ENCODE measurements around the gene ACAA1. TPM values are rescaled to one million over a fixed set of nuclear protein-coding genes. Genes with fewer than 3 reads are reported as not detected.

Gene ACAA1, protein sequence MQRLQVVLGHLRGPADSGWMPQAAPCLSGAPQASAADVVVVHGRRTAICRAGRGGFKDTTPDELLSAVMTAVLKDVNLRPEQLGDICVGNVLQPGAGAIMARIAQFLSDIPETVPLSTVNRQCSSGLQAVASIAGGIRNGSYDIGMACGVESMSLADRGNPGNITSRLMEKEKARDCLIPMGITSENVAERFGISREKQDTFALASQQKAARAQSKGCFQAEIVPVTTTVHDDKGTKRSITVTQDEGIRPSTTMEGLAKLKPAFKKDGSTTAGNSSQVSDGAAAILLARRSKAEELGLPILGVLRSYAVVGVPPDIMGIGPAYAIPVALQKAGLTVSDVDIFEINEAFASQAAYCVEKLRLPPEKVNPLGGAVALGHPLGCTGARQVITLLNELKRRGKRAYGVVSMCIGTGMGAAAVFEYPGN
- total RNA-seq: 10 to 100 TPM; 49.7 to 52.9 TPM

DNA sequence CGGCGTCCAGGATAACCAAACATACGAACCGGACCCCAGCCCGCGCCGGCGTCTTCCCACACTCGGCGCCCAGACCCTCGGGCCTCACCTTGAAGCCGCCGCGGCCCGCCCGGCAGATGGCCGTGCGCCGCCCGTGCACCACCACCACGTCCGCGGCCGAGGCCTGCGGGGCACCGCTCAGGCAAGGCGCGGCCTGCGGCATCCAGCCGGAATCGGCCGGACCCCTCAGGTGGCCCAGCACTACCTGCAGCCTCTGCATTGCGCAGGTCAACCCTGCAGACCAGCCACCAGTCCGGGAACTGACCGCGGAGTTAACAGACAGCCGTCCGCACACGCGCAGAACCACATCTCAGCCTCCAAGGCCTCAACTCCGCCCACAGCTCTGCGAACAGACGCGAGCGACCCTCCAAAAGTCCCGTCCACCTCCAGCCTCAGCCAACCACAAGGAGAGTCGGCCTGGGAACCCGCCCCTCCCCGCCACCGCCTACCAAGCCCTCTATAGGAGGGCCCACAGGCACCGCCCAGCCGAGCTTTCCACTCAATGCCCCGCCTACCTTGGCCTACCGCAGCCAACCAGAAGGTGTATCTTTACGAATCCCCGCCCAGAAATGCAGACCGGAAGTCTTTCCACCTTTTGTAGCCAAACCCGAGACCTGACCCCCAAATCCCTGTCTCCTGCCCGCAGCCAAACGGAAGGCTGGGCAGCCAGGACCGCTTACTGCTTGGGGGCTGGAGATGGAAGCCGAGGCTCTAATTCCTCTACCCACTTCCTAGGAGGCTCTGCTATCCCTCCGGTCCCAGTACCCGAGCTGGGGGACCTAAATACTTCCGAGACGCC, at the start of gene ACAA1:
Gene ACAA1 (minus strand): TSS at position 351 of the 838 bp plus-strand sequence. CDS start 92 bp downstream, at position 259.
- H3K27me3 Mint-ChIP-seq (ENCODE audit: low read depth): no peaks in the 10 kb centered on the region
- DNase-seq (peak; percentile 97 to 99), ATAC-seq (replicated peaks in 1 of 2) (peak; percentile 91 to 93)
- peaks cover 64% of the 10 kb centered on the region for H3K4me1 Mint-ChIP-seq (ENCODE audit: low read depth)
- H3K9me3 Mint-ChIP-seq: no peaks in the 10 kb centered on the region
- peak within 1 kb of the TSS; percentile 97 for H3K27ac Mint-ChIP-seq
- H3K4me3 Mint-ChIP-seq: peak within 1 kb of the TSS; percentile 84 to 93
- peaks cover 11% of the 10 kb centered on the region in 2 donors for H3K36me3 Mint-ChIP-seq (ENCODE audit: insufficient read depth in 2 of 2)

DNA sequence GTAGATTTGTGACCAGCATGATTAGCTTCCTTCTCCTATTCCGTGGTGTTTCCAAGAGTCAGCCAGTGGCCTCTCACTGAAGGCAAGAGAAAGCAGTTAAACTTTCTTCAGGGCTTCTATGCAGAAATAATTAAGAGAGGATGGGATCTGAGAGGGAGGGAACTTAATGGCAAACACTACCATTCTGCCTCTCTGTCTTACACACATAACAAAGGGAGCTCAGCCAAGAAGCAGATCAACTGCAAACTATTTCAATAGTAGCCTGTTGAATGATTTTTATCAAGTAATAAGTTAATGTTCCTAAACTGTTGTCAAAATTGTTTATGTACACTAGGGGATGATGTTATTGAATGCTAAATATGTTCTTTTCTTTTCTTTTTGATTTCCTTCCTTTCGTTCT, 40.3 kb upstream of the ACAA1 start:
- no peaks in the 10 kb centered on the region for H3K27me3 Mint-ChIP-seq (ENCODE audit: low read depth)
- ATAC-seq (replicated peaks in 1 of 2): no peak
- H3K9me3 Mint-ChIP-seq: no peaks in the 10 kb centered on the region
- no peak overlapping the region for H3K27ac Mint-ChIP-seq
- peaks cover 0 to 7% of the 10 kb centered on the region in 2 donors for H3K36me3 Mint-ChIP-seq (ENCODE audit: insufficient read depth in 2 of 2)
- peaks cover 48% of the 10 kb centered on the region for H3K4me1 Mint-ChIP-seq (ENCODE audit: low read depth)
- DNase-seq: no peak
- no peak overlapping the region for H3K4me3 Mint-ChIP-seq

DNA sequence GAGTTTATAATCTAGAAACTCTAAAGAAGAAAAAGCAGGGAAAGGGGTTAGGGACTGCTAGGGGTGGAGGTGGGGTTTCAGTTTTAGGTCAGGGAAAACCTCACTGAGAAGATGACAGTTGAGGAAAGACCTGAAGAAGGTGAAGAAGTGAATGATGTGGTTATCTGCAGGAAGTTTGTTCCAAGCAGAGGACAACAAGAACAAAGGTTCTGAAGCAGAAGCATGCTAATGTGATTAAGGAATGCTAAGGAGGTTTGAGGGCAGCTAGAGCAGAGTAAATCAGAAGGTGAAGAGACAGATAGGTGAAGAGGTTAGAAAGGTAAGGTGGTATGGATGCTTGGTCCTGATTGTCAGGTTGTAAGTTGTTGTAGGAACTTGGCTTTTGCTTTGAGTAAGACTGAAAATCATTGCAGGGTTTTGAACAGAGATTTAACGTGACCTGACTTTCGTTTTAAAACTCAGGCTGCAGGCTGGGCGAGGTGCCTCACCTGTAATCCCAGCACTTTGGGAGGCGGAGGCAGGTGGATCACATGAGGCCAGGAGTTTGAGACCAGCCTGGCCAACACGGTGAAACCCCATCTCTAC, 37.0 kb upstream of the ACAA1 start:
- Mint-ChIP-seq H3K27me3 (ENCODE audit: low read depth) (no peaks in the 10 kb centered on the region), H3K27ac (no peak overlapping the region), H3K9me3 (no peaks in the 10 kb centered on the region), H3K4me3 (peak overlapping the region; percentile 50 to 66), H3K36me3 (ENCODE audit: insufficient read depth in 2 of 2) (peaks cover 0 to 8% of the 10 kb centered on the region in 2 donors), H3K4me1 (ENCODE audit: low read depth) (peaks cover 65% of the 10 kb centered on the region)
- no peak for DNase-seq
- ATAC-seq (replicated peaks in 1 of 2): peak; percentile 54

DNA sequence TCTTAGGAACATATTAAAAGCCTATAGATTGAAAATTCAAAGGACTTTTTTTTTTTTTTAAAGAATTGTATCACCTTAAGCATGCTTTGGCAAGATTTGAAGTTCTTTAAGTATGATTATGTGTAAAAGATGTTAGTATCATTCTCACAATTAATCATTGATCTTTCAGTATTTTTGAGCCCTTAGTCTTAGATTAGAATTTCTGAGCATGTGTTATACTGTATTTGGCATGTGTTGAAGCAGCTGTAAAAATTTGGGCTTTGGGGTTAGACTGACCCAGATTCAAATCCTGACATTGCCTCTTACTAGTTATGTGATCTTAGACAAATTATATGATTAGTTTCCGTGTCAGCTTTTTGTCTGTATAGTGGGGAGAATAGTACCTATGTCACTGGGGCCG, 34.7 kb upstream of the ACAA1 start:
- Mint-ChIP-seq H3K27ac (peak overlapping the region; percentile 66), H3K36me3 (ENCODE audit: insufficient read depth in 2 of 2) (peaks cover 0 to 2% of the 10 kb centered on the region in 2 donors), H3K9me3 (no peaks in the 10 kb centered on the region), H3K4me3 (peak overlapping the region in 1 of 2 donors; percentile 52), H3K27me3 (ENCODE audit: low read depth) (no peaks in the 10 kb centered on the region), H3K4me1 (ENCODE audit: low read depth) (peaks cover 87% of the 10 kb centered on the region)
- ATAC-seq (replicated peaks in 1 of 2) (peak; percentile 4 to 11), DNase-seq (no peak)

DNA sequence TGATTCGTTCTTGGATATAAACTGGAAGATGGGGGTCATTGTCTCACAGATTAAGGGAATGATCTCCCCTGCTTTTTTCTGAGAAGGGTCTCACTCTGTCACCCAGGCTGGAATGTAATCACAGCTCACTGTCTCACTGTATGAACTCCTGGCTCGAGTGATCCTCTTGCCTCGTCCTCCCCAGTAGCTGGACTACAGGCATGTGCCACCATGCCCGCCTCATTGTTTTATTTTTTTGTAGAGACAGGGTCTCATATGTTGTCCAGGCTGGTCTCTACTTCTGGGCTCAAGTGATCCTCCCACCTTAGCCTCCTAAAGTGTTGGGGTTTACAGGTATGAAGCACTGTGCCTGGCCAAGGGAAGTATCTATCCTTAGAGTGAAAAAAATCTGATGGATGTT, 33.8 kb upstream of the ACAA1 start:
- H3K4me1 Mint-ChIP-seq (ENCODE audit: low read depth): peaks cover 93% of the 10 kb centered on the region
- H3K27me3 Mint-ChIP-seq (ENCODE audit: low read depth): no peaks in the 10 kb centered on the region
- no peak for ATAC-seq (replicated peaks in 1 of 2)
- no peaks in the 10 kb centered on the region for H3K9me3 Mint-ChIP-seq
- DNase-seq: no peak
- peaks cover 3 to 7% of the 10 kb centered on the region in 2 donors for H3K36me3 Mint-ChIP-seq (ENCODE audit: insufficient read depth in 2 of 2)
- H3K27ac Mint-ChIP-seq: no peak overlapping the region
- no peak overlapping the region for H3K4me3 Mint-ChIP-seq

DNA sequence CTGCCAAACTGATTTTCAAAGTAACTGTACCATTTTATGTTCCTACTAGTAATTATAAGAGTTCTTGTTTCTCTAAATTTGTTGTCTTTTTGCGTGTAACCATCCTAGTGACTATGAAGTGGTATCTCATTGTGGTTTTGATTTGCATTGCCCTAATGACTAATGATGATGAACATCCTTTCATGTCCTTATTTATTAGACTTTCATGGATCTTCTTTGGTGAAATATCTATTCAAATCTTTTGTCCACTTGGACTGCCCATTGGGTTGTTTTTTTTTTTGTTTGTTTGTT, 32.0 kb upstream of the ACAA1 start:
- Mint-ChIP-seq H3K9me3 (no peaks in the 10 kb centered on the region), H3K27me3 (ENCODE audit: low read depth) (no peaks in the 10 kb centered on the region), H3K4me3 (peak overlapping the region; percentile 44 to 73), H3K27ac (peak overlapping the region; percentile 56), H3K4me1 (ENCODE audit: low read depth) (peaks cover 85% of the 10 kb centered on the region), H3K36me3 (ENCODE audit: insufficient read depth in 2 of 2) (peaks cover 3 to 7% of the 10 kb centered on the region in 2 donors)
- DNase-seq (no peak), ATAC-seq (replicated peaks in 1 of 2) (no peak)

DNA sequence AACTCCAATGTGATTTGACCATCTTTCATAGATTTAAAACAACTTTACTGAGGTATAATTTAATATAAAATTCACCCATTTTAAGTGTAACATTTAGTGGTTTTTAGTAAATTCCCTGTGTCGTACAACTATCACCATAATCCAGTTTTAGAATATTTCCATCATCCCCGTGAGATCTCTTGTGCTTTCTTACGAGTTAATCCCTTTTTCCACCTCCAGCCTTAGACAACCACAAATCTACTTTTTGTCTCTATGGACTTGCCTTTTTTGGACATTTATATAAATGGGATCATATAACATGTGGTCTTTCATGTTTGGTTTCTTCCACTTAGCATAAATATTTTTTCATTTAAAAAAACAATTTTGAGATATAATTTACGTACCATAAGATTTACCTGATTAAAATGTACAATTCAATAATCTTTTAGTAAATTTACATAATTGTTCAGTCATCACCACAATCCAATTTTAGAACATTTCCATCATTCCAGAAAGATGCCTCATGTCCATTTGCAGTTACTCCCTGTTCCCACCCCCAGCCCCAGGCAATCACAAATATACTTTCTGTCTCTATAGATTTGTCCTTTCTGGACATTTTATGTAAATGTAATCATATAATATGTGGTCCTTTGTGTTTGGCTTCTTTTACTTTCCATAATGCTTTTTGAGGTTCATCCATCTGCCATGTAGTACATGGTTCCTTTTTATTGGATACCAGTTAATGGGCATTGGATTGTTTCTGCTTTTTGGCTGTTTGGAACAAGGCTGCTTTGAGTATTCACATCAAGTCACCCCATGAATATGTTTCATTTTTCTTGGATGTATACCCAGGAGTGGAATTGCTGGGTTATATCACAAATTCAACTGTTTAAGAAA, 31.5 kb upstream of the ACAA1 start:
- H3K4me3 Mint-ChIP-seq: peak overlapping the region; percentile 93 to 99
- ATAC-seq (replicated peaks in 1 of 2) (no peak), DNase-seq (no peak)
- peak overlapping the region; percentile 56 for H3K27ac Mint-ChIP-seq
- H3K27me3 Mint-ChIP-seq (ENCODE audit: low read depth): no peaks in the 10 kb centered on the region
- no peaks in the 10 kb centered on the region for H3K9me3 Mint-ChIP-seq
- H3K4me1 Mint-ChIP-seq (ENCODE audit: low read depth): peaks cover 79% of the 10 kb centered on the region
- peaks cover 3 to 7% of the 10 kb centered on the region in 2 donors for H3K36me3 Mint-ChIP-seq (ENCODE audit: insufficient read depth in 2 of 2)

DNA sequence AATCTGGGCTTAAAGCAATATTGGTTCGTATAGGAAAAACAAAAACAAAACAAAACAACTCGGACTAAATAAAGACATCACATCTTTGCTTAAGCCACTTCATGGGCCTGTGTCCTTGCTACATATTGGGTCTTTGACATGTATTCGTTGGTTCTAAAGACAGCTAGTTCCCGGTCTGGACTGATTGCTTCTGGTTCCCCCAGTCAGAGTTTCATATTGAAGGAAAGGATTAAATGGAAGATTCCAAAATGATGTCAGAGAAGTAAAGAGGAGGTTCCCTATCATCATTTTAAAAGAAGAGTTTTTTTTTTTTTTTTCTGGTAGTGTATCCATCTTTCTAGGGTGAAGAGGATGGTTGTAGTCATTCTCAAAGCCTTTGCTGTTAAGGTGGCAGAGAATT, 30.7 kb upstream of the ACAA1 start:
- H3K4me1 Mint-ChIP-seq (ENCODE audit: low read depth): peaks cover 73% of the 10 kb centered on the region
- H3K36me3 Mint-ChIP-seq (ENCODE audit: insufficient read depth in 2 of 2): peaks cover 3 to 7% of the 10 kb centered on the region in 2 donors
- no peaks in the 10 kb centered on the region for H3K27me3 Mint-ChIP-seq (ENCODE audit: low read depth)
- H3K27ac Mint-ChIP-seq: peak overlapping the region; percentile 31
- H3K9me3 Mint-ChIP-seq: no peaks in the 10 kb centered on the region
- ATAC-seq (replicated peaks in 1 of 2) (no peak), DNase-seq (no peak)
- H3K4me3 Mint-ChIP-seq: peak overlapping the region; percentile 93 to 99

DNA sequence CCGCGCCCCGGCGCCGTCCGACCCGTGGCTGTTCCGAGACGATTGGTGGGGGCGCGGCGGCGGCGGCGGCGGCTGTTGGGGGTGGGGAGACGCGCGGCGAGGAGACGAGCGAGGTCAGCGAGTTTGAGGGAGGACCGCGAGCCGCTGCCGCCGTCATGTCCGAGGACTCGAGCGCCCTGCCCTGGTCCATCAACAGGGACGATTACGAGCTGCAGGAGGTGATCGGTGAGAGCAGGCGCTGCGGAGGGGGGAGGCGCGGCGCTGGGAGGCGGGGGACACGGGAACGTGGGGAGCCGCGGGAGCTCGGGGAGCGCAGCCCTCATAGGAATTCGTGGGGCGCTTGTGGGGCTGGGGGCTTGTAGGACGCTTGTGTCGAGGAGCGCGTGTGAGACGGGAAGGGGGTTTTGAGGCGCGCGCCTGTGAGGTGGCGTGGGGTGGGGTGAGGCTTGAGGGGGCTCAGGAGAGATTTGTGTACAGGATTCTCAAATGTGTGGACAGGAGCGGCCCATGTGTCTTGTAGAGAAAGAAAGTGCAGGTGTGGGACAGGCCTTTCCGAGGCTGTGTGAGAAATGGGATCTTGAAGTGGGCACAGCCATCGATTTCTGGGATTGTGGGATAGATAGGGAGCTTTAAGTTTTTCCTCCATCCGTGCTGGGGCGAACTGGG, 28.9 kb upstream of the ACAA1 start:
- Mint-ChIP-seq H3K9me3 (no peaks in the 10 kb centered on the region), H3K27me3 (ENCODE audit: low read depth) (no peaks in the 10 kb centered on the region), H3K36me3 (ENCODE audit: insufficient read depth in 2 of 2) (peaks cover 3 to 7% of the 10 kb centered on the region in 2 donors), H3K4me3 (peak overlapping the region; percentile 93 to 99), H3K4me1 (ENCODE audit: low read depth) (peaks cover 55% of the 10 kb centered on the region), H3K27ac (peak overlapping the region; percentile 93)
- DNase-seq (no peak), ATAC-seq (replicated peaks in 1 of 2) (peak in 1 of 2 donors; percentile 3)

DNA sequence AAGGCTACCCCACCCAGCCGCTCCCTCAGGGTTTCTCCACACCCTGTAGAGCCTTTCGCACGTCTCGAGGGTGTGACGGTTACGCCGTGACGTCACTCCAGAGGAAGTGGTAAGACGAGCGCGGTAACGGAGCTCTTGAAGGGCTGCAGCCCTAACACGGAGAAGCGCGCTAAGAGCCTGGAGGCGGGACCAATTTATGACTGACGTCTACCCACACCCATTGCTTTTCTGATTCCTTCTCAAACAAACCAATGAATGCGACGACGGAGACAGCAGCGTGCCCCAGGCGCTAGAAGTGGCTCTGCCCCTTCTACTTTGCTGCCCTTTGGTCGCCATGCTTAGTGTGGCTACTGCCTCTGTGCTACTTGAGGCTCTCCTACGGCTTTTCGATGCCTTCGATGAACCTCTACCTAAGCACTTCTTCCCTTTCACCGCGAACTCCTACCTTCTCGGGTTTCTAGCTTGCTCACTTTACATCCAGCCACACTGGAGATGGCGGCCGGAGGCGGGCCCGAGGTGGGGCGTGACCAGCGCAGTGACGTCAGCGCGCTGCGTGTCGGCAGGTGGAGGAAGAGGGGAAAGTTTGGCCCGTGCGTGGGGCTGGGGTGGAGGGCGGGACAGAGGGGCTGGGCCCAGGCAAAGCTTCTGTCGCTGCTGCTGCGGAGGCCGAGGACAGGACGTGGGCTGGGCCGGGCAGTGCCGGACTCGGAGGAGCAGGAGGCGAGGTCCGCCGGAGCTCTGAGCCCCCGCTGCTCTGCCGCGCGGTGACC, 28.2 kb upstream of the ACAA1 start, which contains the start of gene OXSR1:
Gene OXSR1 (plus strand): TSS at position 586 of the 770 bp plus-strand sequence. CDS start 340 bp downstream, outside the sequence.
- Mint-ChIP-seq H3K36me3 (ENCODE audit: insufficient read depth in 2 of 2) (peaks cover 3 to 5% of the 10 kb centered on the region in 2 donors), H3K27me3 (ENCODE audit: low read depth) (no peaks in the 10 kb centered on the region), H3K9me3 (no peaks in the 10 kb centered on the region), H3K4me1 (ENCODE audit: low read depth) (peaks cover 48% of the 10 kb centered on the region), H3K4me3 (peak within 1 kb of the TSS; percentile 93 to 99), H3K27ac (peak within 1 kb of the TSS; percentile 95)
- DNase-seq: peak; percentile 97
- peak; percentile 89 to 90 for ATAC-seq (replicated peaks in 1 of 2)

DNA sequence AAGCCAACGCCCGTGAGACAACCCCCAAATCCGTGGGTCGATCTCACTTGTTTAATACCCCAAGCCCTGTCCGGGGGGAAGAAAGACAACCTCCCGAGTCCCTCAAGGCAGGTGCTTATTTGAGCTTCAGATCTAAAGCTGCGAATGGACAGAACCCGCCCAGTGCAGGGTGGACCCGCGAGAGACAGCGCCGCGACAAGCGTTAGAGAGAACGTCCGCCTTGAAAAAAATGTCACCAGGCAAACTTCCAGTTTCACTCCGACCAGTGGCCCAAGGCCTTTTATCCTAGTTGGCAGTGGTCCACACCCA, 27.7 kb upstream of the ACAA1 start:
- peak; percentile 29 for ATAC-seq (replicated peaks in 1 of 2)
- Mint-ChIP-seq H3K27ac (peak overlapping the region; percentile 95), H3K9me3 (no peaks in the 10 kb centered on the region), H3K4me1 (ENCODE audit: low read depth) (peaks cover 45% of the 10 kb centered on the region), H3K4me3 (peak overlapping the region; percentile 93 to 99), H3K36me3 (ENCODE audit: insufficient read depth in 2 of 2) (peaks cover 3 to 5% of the 10 kb centered on the region in 2 donors), H3K27me3 (ENCODE audit: low read depth) (no peaks in the 10 kb centered on the region)
- DNase-seq: no peak
